ENCODE measurements around the gene VPS13D. TPM values are rescaled to one million over a fixed set of nuclear protein-coding genes. Genes with fewer than 3 reads are reported as not detected.

The VPS13D gene
- total and polyA plus RNA-seq, 2 of the 4 experiments (the other 2 are of a cell fraction): 9.0 to 16.3 TPM

DNA sequence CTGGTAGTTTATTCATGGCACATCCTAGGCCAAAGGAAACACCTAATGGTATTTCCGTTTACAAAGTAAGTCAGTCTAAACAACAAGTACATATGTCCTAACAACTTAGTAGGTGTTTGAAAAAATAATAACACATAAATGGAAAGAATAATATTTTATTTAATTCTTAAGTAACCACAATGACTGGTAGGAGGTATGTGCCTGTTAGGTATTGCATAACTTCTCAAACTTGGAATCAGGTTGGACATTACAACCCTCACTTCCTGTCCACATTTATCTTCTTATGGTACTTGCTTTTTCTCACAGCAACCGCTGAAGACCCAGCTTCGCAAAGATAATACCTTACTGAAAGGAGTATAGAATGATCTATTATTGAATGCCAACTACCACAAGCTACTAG, 64.2 kb downstream of the VPS13D start:
- Histone ChIP-seq H2BK5ac (ENCODE audit: low read depth, low read length, poor library complexity, severe bottlenecking) (no peak overlapping the region), H3K27me3 (ENCODE audit: control insufficient read depth, insufficient read depth, low read length) (no peaks in the 10 kb centered on the region), H2BK20ac (ENCODE audit: low read depth, low read length) (no peak overlapping the region), H2AK9ac (replicated peaks; ENCODE audit: low read depth, low read length, poor library complexity) (no peak overlapping the region), H3K4me1 (ENCODE audit: control insufficient read depth, insufficient read depth, low read length) (peaks cover 2% of the 10 kb centered on the region), H3K18ac (ENCODE audit: low read depth, low read length) (no peak overlapping the region), H3K79me1 (ENCODE audit: low read depth in 1 of 2, low read length in 2 of 2) (peaks cover 1 to 7% of the 10 kb centered on the region in 2 experiments; a peak in 1 of 4 replicates), H2BK15ac (ENCODE audit: low read depth, low read length) (no peak overlapping the region), H3K27ac (ENCODE audit: insufficient read depth, low read length) (no peak overlapping the region), H3K23ac (ENCODE audit: low read depth, low read length) (no peak overlapping the region), H4K5ac (ENCODE audit: low read depth, low read length) (no peak overlapping the region), H4K91ac (ENCODE audit: insufficient read depth, low read depth, low read length) (no peak overlapping the region), H3K4ac (ENCODE audit: low read depth, low read length) (no peak overlapping the region), H2AFZ (replicated peaks; ENCODE audit: low read length, poor library complexity) (no peak overlapping the region), H2AK5ac (ENCODE audit: low read depth, low read length) (no peak overlapping the region), H3K4me2 (ENCODE audit: low read depth, low read length) (no peak overlapping the region), H2BK120ac (ENCODE audit: low read depth, low read length) (no peak overlapping the region), H4K8ac (ENCODE audit: low read depth in 2 of 2, low read length in 2 of 2) (no peak overlapping the region), H3K4me3 (ENCODE audit: insufficient read depth, low read depth, low read length) (no peak overlapping the region), H3K9ac (ENCODE audit: low read depth, low read length) (no peak overlapping the region), H3K9me3 (ENCODE audit: control insufficient read depth, insufficient read depth, low read length) (no peaks in the 10 kb centered on the region), H3K9me1 (ENCODE audit: insufficient read depth, low read length) (no peaks in the 10 kb centered on the region), H4K20me1 (ENCODE audit: insufficient read depth, low read length) (no peaks in the 10 kb centered on the region; the same call in 1 of the 2 replicates), H3K36me3 (ENCODE audit: control insufficient read depth, insufficient read depth, low read length) (peaks cover 24% of the 10 kb centered on the region), H3K14ac (replicated peaks; ENCODE audit: low read depth, low read length) (no peak overlapping the region), H3K56ac (ENCODE audit: extremely low read depth, insufficient read depth, low read length) (no peak overlapping the region)
- CTCF ChIA-PET: interaction anchor here (1.5 kb wide), 1 partner anchor 15 kb away, joined by 3 read pairs; no protein-coding TSS in a partner anchor
- peak; percentile 91 for TF ChIP-seq CEBPB (IDR thresholded peaks at IDR 0.05; ENCODE audit: low read depth, low read length)
- TF ChIP-seq FOS (IDR thresholded peaks at IDR 0.05; ENCODE audit: low read depth, low read length): no peak
- no peak for TF ChIP-seq RCOR1 (IDR thresholded peaks at IDR 0.05; ENCODE audit: insufficient replicate concordance, low read length)
- WGBS, 2 experiments (ENCODE audit: extremely low coverage in 2 of 2, insufficient read length in 1 of 2): no CpG with 5 or more reads among the region's 3 CpGs
- DNase-seq (peak; percentile 55), ATAC-seq (ENCODE audit: low read depth) (no peak)
- dilution Hi-C loops (cut with HindIII; ENCODE audit: low sequenced_read_pairs, unreplicated experiment): no loop called here
- no TSS peak for BruUV-seq (replicated peaks)
- POLR2A ChIA-PET (ENCODE audit: unreplicated experiment): no interaction called here
- in situ Hi-C loops (cut with MboI; ENCODE audit: low sequenced_read_pairs): no loop called here
- intact Hi-C loops (cut with micrococcal nuclease): no loop called here
